Adrenal gland (tissue), 12 donors: ENCODE results near the gene WDR5. TPM values are rescaled to one million over a fixed set of nuclear protein-coding genes. Genes with fewer than 3 reads are reported as not detected.
"Not testable (repeated sequence)": the region's sequence is repeated elsewhere in the genome, so short reads cannot be mapped to it uniquely, and the experiment has no call there.

ENCODE experiments used
- DNase-seq, 7 donors: peaks; one replicate each; pipeline ENCODE4 v3.0.0-alpha.2; 2019 to 2020
- H3K27ac ChIP-seq, 5 donors: fragments of 200-600 bp; sonication (generic) in 4 of 5; 1 replicate in 3 of 5; 2 replicates in 2 of 5; pipeline versions ENCODE4 v1.5.1 to v1.8.0; 2016 to 2020; ENCODE audit warnings: mild to moderate bottlenecking in 1 of 5
- H3K27me3 ChIP-seq: fragments of 200-600 bp; 2 replicates; pipeline ENCODE4 v1.8.0; 2021
- H3K36me3 ChIP-seq, 2 donors: fragments of 200-600 bp; replicated peaks in 1 of 2; 1 replicate in 1 of 2; 2 replicates in 1 of 2; pipeline versions ENCODE4 v1.5.1 to v1.8.0; 2018 to 2022
- H3K4me1 ChIP-seq, 2 donors: fragments of 200-600 bp; replicated peaks in 1 of 2; 1 replicate in 1 of 2; 2 replicates in 1 of 2; pipeline versions ENCODE4 v1.5.1 to v1.8.0; 2018 to 2021
- H3K4me3 ChIP-seq, 4 donors: fragments of 200-600 bp; sonication (generic) in 3 of 4; one replicate each; pipeline ENCODE4 v1.5.1; 2016 to 2018
- H3K9me3 ChIP-seq, 3 donors: fragments of 200-600 bp; sonication (generic) in 1 of 3; replicated peaks in 1 of 3; 1 replicate in 2 of 3; 2 replicates in 1 of 3; pipeline versions ENCODE4 v1.5.1 to v1.8.0; 2016 to 2021
- CTCF ChIP-seq, 6 experiments: fragments of 450-650 bp in 4 of 6; fragments of 200-600 bp in 2 of 6; sonication (generic) in 1 of 6; IDR thresholded peaks; 1 replicate in 5 of 6; 2 replicates in 1 of 6; pipeline versions ENCODE4 v1.5.1 to v1.8.0; 2016 to 2021; ENCODE audit warnings: antibody characterized with exemption in 6 of 6, mild to moderate bottlenecking in 2 of 6, moderate library complexity in 1 of 6
- POLR2A ChIP-seq, 2 donors: fragments of 450-650 bp; IDR thresholded peaks; one replicate each; pipeline ENCODE4 v1.6.1; 2017; ENCODE audit warnings: antibody characterized with exemption in 2 of 2, mild to moderate bottlenecking in 2 of 2, moderate library complexity in 1 of 2
- WGBS, 4 donors: extraction: QIAGEN DNeasy Blood & Tissue Kit in 2 of 4; methylation state at CpG; one replicate each; pipeline versions ENCODE4 v1.1.5 to v1.1.7; 2013 to 2017; 5-methylcytosine and 5-hydroxymethylcytosine counted together
- intact Hi-C, 2 donors: fragments of 100-400 bp; cut with DNase I; formaldehyde crosslinking; loops; one replicate each; pipeline versions ENCODE4 v1.14.1 to v1.15.0; 2022 to 2023
- polyA plus RNA-seq, 3 donors: library from polyadenylated mRNA; stranded (reverse); fragments of 200-250 nt in 2 of 3; fragments of 350-450 nt in 1 of 3; fragmentation: Illumina TruSeq in 1 of 3; extraction: RNeasy Lipid Tissue Mini Kit (QIAGEN cat#74804) in 1 of 3; gene quantifications; one replicate each; pipeline ENCODE4 v1.2.3, GENCODE V29; 2013 to 2014
- total RNA-seq, 9 donors: library from RNA; depleted of rRNA in 4 of 9; stranded (reverse); fragments of >200 nt in 4 of 9; fragments of 120-200 nt in 1 of 9; fragmentation: NEBNext Ultra II Directional in 1 of 9; extraction: Animal tissue kit (Norgen Biotek cat#: 25700) in 1 of 9; gene quantifications; one replicate each; pipeline versions ENCODE4 v1.1.0 to v1.2.4, GENCODE V29; 2013 to 2023
- donor health status: healthy with polysubstance abuse.
- donor health status: Bipolar disorder and iron deficiency.
- donor health status: DM: yes; HTN: yes; CAD: no.
- donor health status: DM: no; HTN: no; CAD: no.
- donor health status: DM: no; HTN: no; CAD: no.
- donor health status: DM: yes; HTN: yes; CAD: no.

Gene WDR5
- total and polyA plus RNA-seq, 12 donors, result 16.6 to 28.5 (median 22.0) TPM

GRCh38 chr9:134099123-134099761 is 36.6 kb upstream of the WDR5 start:
- 37 to 46% (median 42%) methylated on average over 11 to 13 of the region's 13 CpGs for WGBS, 4 donors

GRCh38 chr9:134100040-134100439 is 35.8 kb upstream of the WDR5 start:
- 71 to 93% (median 81%) methylated on average over 2 to 5 of the region's 5 CpGs for WGBS, 4 donors
- H3K36me3 ChIP-seq, result no peaks in the 10 kb centered on the region
- peaks cover 2% of the 10 kb centered on the region for H3K27me3 ChIP-seq
- no peak for TF ChIP-seq POLR2A (IDR thresholded peaks at IDR 0.05)
- no peak for TF ChIP-seq CTCF (IDR thresholded peaks at IDR 0.05)
- intact Hi-C loops, result no loop called here
- no peaks in the 10 kb centered on the region for H3K9me3 ChIP-seq
- H3K4me3 ChIP-seq, result no peak overlapping the region
- no peaks in the 10 kb centered on the region for H3K4me1 ChIP-seq
- DNase-seq, result no peak
- no peak overlapping the region for H3K27ac ChIP-seq

More at GRCh38 chr9:134099123-134099761, 36.6 kb upstream of the WDR5 start:
- Histone ChIP-seq H3K36me3 (no peaks in the 10 kb centered on the region), H3K9me3 (no peaks in the 10 kb centered on the region), H3K4me1 (no peaks in the 10 kb centered on the region), H3K4me3 (no peak overlapping the region), H3K27me3 (no peaks in the 10 kb centered on the region), H3K27ac (no peak overlapping the region)
- peak; percentile 41 to 79 (median 51) for DNase-seq
- TF ChIP-seq CTCF (IDR thresholded peaks at IDR 0.05), result peak; percentile 68 to 83 (median 76)
- no peak for TF ChIP-seq POLR2A (IDR thresholded peaks at IDR 0.05)
- intact Hi-C loops, result loop anchor here in 1 of 2 donors (10.0 kb wide), 1 partner anchor 304 kb away; no protein-coding TSS in a partner anchor

GRCh38 chr9:134101133-134101532 is 34.7 kb upstream of the WDR5 start:
- H3K4me3 ChIP-seq, DNase-seq, H3K36me3 ChIP-seq, intact Hi-C loops, H3K27ac ChIP-seq, H3K9me3 ChIP-seq, H3K27me3 ChIP-seq, H3K4me1 ChIP-seq: not testable (repeated sequence)
- WGBS, 4 donors, result 65 to 77% (median 70%) methylated on average over 6 of the region's 6 CpGs

- DNase-seq, result peak in 2 of 7 donors; percentile 12 to 15
- H3K4me1 ChIP-seq, result no peaks in the 10 kb centered on the region
- 56 to 69% (median 63%) methylated on average over 11 of the region's 11 CpGs for WGBS, 4 donors
Measured at GRCh38 chr9:134101623-134102149, 34.2 kb upstream of the WDR5 start.

More at GRCh38 chr9:134101623-134102149, 34.2 kb upstream of the WDR5 start:
- intact Hi-C loops, result no loop called here
- no peaks in the 10 kb centered on the region for H3K36me3 ChIP-seq
- peaks cover 4% of the 10 kb centered on the region for H3K27me3 ChIP-seq
- TF ChIP-seq CTCF (IDR thresholded peaks at IDR 0.05) (no peak), POLR2A (IDR thresholded peaks at IDR 0.05) (no peak)
- no peak overlapping the region for H3K4me3 ChIP-seq
- no peak overlapping the region for H3K27ac ChIP-seq
- no peaks in the 10 kb centered on the region for H3K9me3 ChIP-seq
